ENCODE data around the gene CASP8AP2.

Gene CASP8AP2

GRCh38 chr6:89830170-89830809, 610 bp downstream of the CASP8AP2 start:
- Histone ChIP-seq H3K27ac (peak overlapping the region; percentile 58), H3K4me3 (ENCODE audit: low read depth, low read length) (peak overlapping the region; percentile 95), H3K27me3 (replicated peaks) (no peaks in the 10 kb centered on the region), H3K36me3 (replicated peaks) (peaks cover 6% of the 10 kb centered on the region)
- TF ChIP-seq CTCF (IDR thresholded peaks at IDR 0.05; ENCODE audit: low read depth, low read length, missing control alignments) = no peak
- no peak for DNase-seq
- in situ Hi-C loops (cut with HindIII; ENCODE audit: low pct_ligation_motif_present, low sequenced_read_pairs) = no loop called here

- no peak for DNase-seq
- H3K4me3 ChIP-seq (ENCODE audit: low read depth, low read length) = no peak overlapping the region
- in situ Hi-C loops (cut with HindIII; ENCODE audit: low pct_ligation_motif_present, low sequenced_read_pairs) = no loop called here
- no peaks in the 10 kb centered on the region for H3K27me3 ChIP-seq (replicated peaks)
- TF ChIP-seq CTCF (IDR thresholded peaks at IDR 0.05; ENCODE audit: low read depth, low read length, missing control alignments) = no peak
- no peak overlapping the region for H3K27ac ChIP-seq
- peaks cover 13% of the 10 kb centered on the region for H3K36me3 ChIP-seq (replicated peaks)
Observed at GRCh38 chr6:89834884-89835792, 5.5 kb downstream of the CASP8AP2 start.

GRCh38 chr6:89836639-89837222, 7.1 kb downstream of the CASP8AP2 start:
- peaks cover 13% of the 10 kb centered on the region for H3K36me3 ChIP-seq (replicated peaks)
- no peak for DNase-seq
- no peak for TF ChIP-seq CTCF (IDR thresholded peaks at IDR 0.05; ENCODE audit: low read depth, low read length, missing control alignments)

GRCh38 chr6:89840538-89840937, 10.9 kb downstream of the CASP8AP2 start:
- in situ Hi-C loops (cut with HindIII; ENCODE audit: low pct_ligation_motif_present, low sequenced_read_pairs) = no loop called here
- DNase-seq = peak; percentile 74
- peaks cover 6% of the 10 kb centered on the region for H3K36me3 ChIP-seq (replicated peaks)
- no peak overlapping the region for H3K4me3 ChIP-seq (ENCODE audit: low read depth, low read length)
- H3K27ac ChIP-seq = peak overlapping the region; percentile 66
- H3K27me3 ChIP-seq (replicated peaks) = no peaks in the 10 kb centered on the region
- no peak for TF ChIP-seq CTCF (IDR thresholded peaks at IDR 0.05; ENCODE audit: low read depth, low read length, missing control alignments)

More at GRCh38 chr6:89836639-89837222, 7.1 kb downstream of the CASP8AP2 start:
- Histone ChIP-seq H3K27ac (no peak overlapping the region), H3K4me3 (ENCODE audit: low read depth, low read length) (no peak overlapping the region), H3K27me3 (replicated peaks) (no peaks in the 10 kb centered on the region)
- in situ Hi-C loops (cut with HindIII; ENCODE audit: low pct_ligation_motif_present, low sequenced_read_pairs) = no loop called here

- in situ Hi-C loops (cut with HindIII; ENCODE audit: low pct_ligation_motif_present, low sequenced_read_pairs) = no loop called here
- no peak for DNase-seq
- no peak overlapping the region for H3K27ac ChIP-seq
- no peak overlapping the region for H3K4me3 ChIP-seq (ENCODE audit: low read depth, low read length)
- H3K27me3 ChIP-seq (replicated peaks) = no peaks in the 10 kb centered on the region
- no peaks in the 10 kb centered on the region for H3K36me3 ChIP-seq (replicated peaks)
- no peak for TF ChIP-seq CTCF (IDR thresholded peaks at IDR 0.05; ENCODE audit: low read depth, low read length, missing control alignments)
Observed at GRCh38 chr6:89842228-89842627, 12.5 kb downstream of the CASP8AP2 start.
